Posterior vena cava (tissue), 2 donors: ENCODE data around the gene DNPH1. TPM values are rescaled to one million over a fixed set of nuclear protein-coding genes. Genes with fewer than 3 reads are reported as not detected.

Source experiments
- DNase-seq: peaks from one replicate; pipeline ENCODE4 v3.0.0-alpha.2; 2020; ENCODE audit warnings: low spot score
- intact Hi-C, 2 donors: fragments of 100-400 bp; cut with DNase I; formaldehyde crosslinking; loops; one replicate each; pipeline versions ENCODE4 v1.14.1 to v1.14.2; 2022 to 2023
- long read RNA-seq, 2 donors: library from polyadenylated mRNA; unstranded; transcript quantifications; one replicate each; pipeline ENCODE4 v2.0.0, GENCODE V29; 2020 to 2021
- total RNA-seq, 2 donors: library from RNA; stranded (reverse); fragmentation: NEBNext Ultra II Directional; extraction: Animal tissue kit (Norgen Biotek cat#: 25700); gene quantifications; one replicate each; pipeline ENCODE4 v1.2.1, GENCODE V29; 2021
- donor health status: DM: yes; HTN: yes; CAD: no.
- donor health status: DM: yes; HTN: yes; CAD: no.

Gene DNPH1, protein sequence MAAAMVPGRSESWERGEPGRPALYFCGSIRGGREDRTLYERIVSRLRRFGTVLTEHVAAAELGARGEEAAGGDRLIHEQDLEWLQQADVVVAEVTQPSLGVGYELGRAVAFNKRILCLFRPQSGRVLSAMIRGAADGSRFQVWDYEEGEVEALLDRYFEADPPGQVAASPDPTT
- total RNA-seq: 10 to 100 TPM; 24.5 to 42.5 TPM
- long read RNA-seq, donor 1, transcript DNPH1-201 (4 exons, 657 nt): major isoform, 14 of 19 reads
- long read RNA-seq, donor 1, partial matches to known transcripts: 1 of 19 reads
- long read RNA-seq, donor 1, other reads (novel, unspliced or antisense): 1 of 19 reads
- long read RNA-seq, donor 2, transcript DNPH1-201 (4 exons, 657 nt): major isoform, 19 of 27 reads
- long read RNA-seq, donor 2, partial matches to known transcripts: 0 of 27 reads
- long read RNA-seq, donor 2, other reads (novel, unspliced or antisense): 5 of 27 reads

DNA sequence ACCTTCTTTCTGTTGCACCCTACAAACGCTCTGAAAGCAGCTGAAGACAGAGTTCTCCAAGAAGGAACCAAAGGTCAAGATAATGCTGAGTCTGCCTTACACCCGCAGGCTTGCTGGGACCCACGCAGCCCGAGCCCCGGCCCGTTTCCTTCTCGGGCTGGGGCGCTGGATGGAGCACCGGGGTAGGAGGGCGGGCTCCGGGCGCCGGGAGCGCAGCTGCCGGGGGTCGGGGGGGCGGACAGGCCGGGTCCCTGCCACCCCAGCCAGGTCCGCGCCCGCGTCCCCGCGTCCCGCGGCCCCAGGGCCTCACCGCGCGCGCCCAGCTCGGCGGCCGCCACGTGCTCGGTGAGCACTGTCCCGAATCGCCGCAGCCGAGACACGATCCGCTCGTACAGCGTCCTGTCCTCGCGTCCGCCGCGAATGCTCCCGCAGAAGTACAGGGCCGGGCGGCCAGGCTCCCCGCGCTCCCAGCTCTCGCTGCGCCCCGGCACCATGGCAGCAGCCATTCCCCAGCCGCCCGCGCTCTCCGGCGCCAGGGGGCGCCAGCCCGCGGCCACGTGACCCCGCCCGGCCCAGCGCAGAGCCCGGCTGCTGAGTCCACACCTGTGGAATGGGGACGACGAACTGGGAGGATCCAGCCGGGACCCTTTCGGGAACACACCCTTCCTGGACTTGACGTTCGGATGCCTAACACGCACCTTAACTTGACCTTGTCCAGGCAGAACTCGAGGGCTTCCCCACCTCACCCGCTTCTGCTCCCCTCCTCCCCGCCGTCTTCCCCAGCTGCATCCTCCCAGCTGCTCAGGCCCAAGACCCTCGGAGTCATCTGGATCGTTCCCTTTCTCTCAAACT lies at the start of gene DNPH1:
Gene DNPH1 (minus strand): TSS at position 531 of the 852 bp plus-strand sequence. CDS start 25 bp downstream, at position 506.
- intact Hi-C loops: no loop called here
- peak; percentile 93 for DNase-seq

DNA sequence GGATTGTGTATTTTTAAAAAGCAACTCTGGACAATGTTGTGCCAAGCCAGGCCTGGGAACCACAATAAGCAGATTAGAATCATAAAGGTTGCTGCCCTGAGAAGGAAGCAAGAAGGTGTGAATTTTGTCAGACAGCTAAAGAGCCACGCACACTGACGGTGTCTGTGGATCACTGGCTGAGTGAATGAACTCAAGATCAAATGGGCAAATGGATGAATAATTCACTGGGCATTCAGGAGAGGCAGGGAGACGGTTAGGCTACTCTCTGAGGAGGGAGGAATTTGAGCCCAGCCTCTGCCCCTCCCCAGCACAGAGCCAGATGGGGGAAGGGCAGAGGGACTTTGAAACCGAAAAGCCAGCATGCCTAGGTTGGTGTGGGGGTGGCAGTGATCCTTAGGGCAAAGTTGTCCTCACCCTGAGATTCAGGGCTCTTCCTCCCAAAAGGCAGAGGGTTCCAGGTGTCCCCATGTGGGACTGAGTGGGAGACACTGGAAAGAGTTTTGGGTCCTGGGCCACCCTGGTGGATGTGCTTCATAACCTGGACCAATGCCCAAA lies 49.3 kb upstream of the DNPH1 start:
- no peak for DNase-seq
- intact Hi-C loops: no loop called here

DNA sequence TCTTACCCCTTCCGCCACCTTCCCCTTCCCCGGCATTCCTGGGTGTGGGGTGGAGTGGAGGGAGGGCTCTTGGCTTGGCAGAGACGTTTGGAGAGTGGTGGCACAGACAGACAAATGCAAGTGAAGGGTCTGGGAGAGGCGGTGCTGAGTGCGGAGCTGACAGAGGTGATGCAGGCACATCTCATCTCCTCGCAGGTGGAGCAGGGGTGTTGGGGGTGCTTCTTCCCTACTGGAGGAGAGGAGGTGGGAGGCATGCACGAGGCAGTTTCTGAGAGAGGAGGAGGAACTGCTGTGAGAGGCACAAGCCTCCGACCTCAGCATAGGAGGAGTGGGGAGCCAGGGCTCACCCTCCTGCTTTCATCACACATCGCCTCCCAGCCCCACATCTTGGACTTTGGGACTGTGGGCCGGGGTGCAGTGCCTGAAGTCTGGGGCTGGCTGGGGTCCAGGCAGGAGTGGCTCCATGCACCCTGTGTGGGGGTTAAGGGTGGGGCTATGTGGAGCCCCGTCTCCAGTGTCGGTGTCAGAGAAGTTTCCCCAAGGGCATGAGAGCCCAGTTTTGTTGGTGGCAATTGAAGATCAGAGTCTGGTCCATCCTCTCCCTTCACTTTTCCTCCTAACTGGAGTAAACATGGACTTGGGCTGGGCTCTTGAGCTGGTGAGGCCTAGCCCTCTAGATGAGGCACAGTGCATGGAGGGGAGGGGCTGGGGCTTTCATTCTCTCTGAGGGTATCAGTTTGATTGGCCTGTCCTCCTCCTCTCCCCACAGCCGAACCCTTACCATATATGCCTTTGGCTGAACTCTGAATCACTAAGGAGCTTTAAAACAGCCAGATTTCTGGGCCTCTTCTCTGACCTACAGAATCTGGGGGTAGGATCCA lies 48.6 kb upstream of the DNPH1 start:
- intact Hi-C loops: no loop called here
- DNase-seq: no peak

DNA sequence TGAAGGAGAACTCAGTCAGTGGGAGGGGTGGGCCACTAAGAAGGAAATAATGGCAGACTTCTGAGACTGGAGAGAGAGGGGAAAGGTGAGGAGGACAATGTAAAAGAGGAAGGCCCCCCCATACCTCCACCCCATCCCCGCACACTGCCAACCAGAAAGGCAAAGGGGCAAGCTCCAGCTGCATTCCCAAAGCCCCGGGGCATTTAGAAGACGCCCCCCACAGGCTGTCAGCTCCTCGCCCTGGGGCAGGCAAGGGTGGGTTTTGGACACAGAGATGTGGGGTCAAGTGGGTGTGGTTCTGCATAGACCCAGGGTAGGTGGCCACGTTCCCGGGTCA lies 48.0 kb upstream of the DNPH1 start:
- intact Hi-C loops: no loop called here
- no peak for DNase-seq

DNA sequence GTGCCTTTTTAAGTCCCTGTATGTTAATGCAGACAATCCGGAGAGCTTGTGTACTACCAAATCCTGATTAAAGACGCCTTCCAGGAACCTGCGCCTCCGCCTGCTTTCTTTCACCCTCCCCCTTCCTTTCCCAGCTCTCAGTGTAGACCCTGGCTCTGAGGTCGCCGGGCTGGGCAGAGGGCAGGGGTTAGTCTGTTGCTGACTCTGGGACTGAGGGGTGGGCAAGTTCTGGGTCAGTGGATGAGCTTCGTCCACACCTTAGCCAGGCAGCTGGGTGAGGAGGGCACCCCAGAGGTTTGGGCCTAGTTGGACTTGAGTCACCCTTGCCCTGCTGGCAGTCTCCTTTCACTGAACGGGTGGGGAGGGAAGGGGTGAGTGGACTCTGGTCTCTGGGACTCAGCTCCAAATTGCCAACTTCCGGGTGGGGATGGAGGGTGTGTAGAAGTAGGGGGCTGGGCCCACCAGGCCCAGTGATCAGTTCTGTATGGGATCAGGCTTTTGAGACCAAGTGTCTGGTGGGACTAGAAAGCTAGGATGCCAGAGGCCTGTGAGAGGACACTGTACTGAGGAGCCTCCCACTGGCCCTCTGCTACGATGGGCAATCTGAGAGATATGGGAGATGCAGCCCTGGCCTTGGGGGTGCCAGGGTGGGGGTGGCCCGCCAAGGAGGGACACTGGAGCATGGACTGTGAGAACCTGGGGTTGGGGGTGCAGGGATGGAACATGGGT lies 47.5 kb upstream of the DNPH1 start:
- intact Hi-C loops: no loop called here
- no peak for DNase-seq

DNA sequence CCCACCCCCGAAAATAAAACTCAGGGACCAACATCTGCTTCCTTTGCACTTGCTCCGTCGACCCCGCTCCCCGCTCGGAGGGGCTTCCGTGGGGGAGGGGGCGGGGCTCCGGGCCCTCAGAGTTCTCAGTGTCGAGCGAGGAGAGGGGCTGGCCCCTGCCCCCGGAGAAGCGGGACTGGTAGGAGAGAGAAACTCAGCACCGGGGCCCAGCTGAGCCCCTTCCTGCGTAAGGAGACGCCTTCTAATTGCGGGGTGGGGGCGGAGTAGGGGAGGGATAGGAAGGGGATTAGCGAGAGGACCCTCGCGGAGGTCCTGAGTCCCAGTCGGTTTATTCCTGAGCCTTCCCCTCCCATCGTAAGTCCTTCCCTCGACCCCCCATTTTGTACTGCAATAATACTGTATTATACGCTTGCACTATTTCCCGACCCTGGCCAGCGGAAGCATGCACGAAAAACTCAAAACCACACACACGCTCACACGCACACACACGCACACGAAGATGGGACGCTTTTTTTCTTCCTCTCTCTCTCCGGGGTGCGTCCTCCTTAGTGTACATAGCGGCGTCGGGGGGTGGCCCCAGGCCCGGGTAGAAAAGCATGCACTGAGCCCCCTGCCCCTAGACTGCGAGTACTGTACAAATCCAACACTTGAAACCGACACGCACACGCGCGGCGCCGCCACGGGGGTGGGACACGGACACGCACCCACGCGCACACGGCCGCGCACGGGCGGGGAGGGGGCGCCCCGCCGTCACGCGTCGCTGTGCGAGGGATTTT lies 46.7 kb upstream of the DNPH1 start:
- intact Hi-C loops: no loop called here
- DNase-seq: no peak

DNA sequence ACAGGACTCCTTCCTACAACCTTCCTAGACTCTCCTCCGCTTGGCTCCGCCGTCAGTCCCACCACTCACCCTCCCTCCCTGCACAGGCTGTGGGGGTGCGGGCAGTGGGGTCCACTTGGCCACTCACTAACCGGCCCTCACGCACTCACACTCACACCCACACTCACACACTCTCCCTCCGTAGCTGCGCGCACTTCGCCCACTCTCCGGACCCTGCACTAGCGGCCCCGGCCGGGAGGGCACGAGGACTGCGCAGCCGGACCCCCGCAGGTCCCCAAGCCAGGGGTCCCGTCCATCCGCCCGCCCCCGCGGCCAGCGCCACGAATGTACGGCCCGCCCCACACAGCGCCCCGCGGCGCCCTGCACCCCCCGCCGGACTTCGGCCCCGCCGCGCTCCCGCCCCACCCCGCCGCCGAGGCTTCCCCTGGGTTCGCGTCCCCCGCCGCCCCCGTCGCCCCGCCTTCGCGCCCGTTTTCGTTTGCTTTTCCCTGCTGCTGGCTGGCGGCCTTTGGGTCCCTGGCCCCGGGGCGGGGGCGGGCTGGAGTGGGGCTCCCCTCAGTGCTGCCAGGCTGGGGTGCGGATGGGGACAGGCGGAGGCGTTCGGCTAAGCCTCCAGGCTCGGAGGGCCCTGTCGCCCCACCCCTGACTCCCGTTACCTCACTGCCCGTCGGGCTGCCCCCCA lies 45.8 kb upstream of the DNPH1 start:
- intact Hi-C loops: no loop called here
- no peak for DNase-seq

DNA sequence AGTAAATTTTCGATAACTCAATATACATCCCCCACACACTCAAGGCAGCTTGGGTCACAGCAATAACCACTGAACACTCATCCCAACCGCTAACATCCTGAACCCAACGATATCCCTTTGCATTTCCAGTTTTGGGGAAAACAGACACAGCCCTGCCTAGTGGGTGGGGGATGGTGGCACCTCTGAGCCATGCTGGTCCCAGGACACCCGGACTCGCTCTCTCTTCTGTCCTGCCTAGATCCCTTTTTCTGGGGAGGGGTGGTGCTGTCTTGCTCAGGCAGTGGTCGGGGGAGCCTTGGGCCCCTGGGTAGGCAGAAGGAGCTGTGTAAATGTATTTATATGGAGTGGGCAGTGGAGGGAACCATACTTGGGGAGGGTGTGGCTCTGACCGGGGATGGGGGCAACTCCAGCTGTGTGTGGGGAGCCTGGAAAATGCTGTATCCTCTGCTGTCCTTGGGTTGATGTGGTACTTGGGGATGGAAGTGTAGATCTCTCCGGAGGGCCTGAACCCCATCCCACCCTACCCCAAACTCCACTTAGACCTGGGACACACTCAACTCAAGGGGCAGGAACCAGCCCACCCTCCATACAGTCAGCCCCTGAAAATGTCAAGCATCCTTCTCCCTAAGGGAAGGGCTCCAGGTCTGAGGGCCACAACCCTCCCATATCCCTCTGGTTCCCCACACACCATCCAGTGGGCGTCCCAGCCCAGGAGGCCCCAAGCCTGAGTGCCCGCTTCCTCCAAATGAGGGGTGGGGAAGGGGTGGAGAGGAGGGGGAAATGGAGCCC lies 45.0 kb upstream of the DNPH1 start:
- no peak for DNase-seq
- intact Hi-C loops: no loop called here

DNA sequence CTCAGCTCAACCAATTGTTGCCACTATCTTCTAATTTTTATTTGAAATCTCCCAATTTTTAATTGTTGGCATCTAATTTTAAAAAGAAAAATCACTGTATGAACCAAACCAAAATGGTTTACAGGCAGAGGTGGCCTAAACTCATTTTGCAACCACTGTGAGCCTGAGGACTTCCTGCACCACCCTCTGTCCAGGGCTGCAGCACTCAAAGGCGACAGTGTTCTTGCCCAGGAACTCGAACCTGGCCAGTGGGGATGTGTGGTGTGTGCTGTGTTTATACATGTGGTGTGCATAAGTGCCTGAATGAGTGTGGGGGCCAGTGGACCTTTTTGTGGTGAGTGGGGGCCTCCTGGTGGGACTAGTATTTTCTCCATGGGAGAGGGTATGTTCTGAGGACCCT lies 44.4 kb upstream of the DNPH1 start:
- no peak for DNase-seq
- intact Hi-C loops: no loop called here

DNA sequence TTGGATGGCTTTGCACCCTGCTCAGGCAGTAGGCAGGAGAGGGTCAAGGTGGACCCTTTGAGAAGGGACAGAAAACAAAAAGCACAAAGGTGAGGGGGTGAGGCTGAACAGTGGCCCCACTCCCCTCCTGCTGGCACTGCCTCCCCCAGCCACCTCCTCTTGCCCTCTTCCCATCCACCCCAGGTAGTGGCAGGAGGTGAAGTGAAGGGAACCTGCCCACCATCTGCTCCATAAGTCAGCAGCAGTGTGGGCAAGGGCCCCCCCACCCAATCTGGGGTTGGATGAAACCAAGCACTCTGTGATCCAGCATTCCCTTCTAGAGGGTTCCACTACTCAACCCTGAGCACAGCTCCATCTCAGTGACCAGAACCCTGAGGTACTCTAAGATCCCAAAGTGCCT lies 42.7 kb upstream of the DNPH1 start:
- DNase-seq: no peak
- intact Hi-C loops: no loop called here

DNA sequence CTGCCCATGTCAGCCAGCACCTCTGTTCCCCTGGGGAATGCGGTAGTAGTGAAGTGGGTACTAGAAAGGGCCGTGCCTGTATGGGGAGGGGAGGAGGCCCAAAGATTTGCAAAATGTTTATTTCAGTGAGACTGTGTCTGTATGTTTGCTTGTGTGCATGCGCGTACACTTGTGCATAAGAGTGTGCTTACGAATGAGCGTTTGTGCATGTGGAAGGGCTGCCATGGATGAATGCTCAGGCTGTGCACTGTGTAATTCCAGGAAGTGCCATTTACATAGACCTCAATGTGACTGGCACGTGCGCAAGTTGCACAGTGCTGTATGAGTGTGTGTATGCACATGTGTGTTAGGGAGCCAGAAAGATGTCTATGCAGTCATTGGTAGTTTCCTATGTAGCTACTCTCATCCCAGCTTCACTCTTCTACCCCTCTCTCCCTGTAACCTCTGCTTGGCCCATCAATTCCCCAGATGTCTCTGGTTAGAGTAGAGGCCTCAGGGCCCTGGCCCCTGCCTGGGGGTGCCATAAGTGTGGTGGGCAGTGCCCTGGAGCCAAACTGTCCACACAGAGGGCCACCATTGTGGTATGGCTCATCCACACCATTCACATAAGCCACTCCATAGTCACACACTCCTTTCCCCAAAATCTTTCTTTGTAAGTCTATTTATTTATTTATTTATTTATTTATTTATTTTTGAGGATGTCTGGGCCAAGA lies 42.0 kb upstream of the DNPH1 start:
- intact Hi-C loops: no loop called here
- DNase-seq: no peak

DNA sequence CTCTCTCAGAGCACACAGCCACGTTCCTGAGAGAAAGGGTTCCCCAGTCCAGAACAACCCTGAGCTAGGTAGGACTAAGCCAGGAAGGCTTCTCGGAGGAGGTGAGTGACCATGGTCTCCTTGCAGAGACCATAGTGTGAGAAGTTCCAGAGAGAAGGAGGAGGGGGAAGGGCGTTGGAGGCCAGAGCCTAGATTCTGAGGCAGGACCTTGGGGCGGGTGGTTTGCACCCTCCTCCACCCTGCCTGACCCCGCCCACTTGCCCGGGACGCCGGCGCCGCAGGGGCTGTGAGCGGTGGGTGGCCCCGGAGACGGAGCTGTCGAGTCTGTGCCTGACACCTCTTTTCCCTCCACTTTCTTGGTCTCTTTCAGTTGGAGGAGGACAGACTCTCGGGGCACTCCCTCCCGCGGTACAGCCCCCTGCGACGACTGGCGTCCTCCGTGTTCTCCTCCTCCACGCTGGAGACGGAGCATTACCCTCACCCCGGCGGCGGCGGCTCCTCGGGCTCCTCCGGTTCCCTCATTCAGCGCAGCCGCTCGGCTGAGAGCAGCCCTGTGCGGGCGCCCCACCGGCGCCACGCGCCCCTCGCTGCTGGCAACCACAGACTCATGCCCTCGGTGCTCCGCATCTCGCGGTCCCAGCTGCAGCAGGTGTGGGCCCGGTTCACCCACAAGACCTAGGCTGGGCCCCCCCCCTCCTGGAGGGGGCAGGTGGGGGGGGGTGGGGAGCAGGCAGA lies 40.2 kb upstream of the DNPH1 start:
- intact Hi-C loops: loop anchor here in 1 of 2 donors (10.0 kb wide), 1 partner anchor 65 kb away; no protein-coding TSS in a partner anchor
- DNase-seq: no peak

DNA sequence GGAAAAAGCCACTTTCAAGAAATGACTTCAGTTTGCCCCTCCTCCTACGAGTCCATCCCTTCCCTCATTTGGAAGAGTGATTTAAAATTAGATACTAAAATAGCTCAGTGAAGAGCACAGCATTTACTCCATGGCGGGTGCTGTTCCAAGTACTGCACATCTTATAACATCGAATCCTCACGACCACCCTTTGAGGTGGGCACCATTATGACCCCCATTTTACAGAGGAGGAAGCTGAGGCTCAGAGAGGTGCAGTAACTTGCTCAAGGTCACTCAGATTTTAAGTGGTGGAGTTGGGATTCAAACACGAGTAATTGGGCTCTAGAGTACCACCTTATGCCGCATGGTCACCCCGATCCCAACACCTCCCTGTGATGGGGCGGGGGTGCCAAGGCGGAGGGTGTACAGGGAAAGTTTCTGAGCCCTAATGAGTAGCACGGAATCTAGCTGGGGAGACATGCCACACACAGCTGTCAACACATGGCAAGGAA lies 39.5 kb upstream of the DNPH1 start:
- no peak for DNase-seq

DNA sequence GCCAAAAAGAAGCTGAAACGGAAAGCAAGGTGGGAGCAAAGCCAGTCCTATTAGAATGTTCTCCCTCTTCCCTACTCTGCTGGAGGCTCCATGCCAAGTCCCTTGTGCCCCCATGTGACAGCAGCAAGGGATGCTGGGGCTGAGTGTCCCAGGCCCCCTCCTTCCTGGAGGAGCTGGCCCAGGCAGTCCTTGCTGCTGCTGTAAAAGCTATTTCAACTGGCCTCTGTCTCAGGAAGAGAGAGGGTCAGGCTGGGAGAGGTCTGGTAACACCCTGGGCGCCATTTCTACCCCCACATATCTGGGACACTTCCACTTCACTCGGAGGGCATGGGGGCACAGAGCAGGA lies 39.0 kb upstream of the DNPH1 start:
- intact Hi-C loops: loop anchor here in 1 of 2 donors (10.0 kb wide), 1 partner anchor 66 kb away; no protein-coding TSS in a partner anchor
- no peak for DNase-seq

More for the DNA sequence above, 39.5 kb upstream of the DNPH1 start:
- intact Hi-C loops: loop anchor here in 1 of 2 donors (10.0 kb wide), 1 partner anchor 66 kb away; no protein-coding TSS in a partner anchor
